Sigmoid colon (tissue), 7 donors: Measurements from ENCODE around the gene PADI2. TPM values are rescaled to one million over a fixed set of nuclear protein-coding genes. Genes with fewer than 3 reads are reported as not detected.
A peak's percentile ranks its signal among the peaks of the same experiment; 100 is the strongest.

Source experiments
- DNase-seq: peaks from one replicate; pipeline ENCODE4 v3.0.0-alpha.2; 2019
- H3K27ac ChIP-seq, 4 donors: fragments of 200-600 bp; sonication (generic); one replicate each; pipeline ENCODE4 v1.5.1; 2016 to 2019; ENCODE audit warnings: mild to moderate bottlenecking in 1 of 4
- H3K27me3 ChIP-seq, 3 donors: fragments of 200-600 bp; sonication (generic); one replicate each; pipeline ENCODE4 v1.5.1; 2019; ENCODE audit warnings: mild to moderate bottlenecking in 1 of 3
- H3K36me3 ChIP-seq, 4 donors: fragments of 200-600 bp; sonication (generic); one replicate each; pipeline ENCODE4 v1.5.1; 2016 to 2019
- H3K4me1 ChIP-seq, 4 donors: fragments of 200-600 bp; sonication (generic); one replicate each; pipeline ENCODE4 v1.5.1; 2017 to 2019
- H3K4me3 ChIP-seq, 4 donors: fragments of 200-600 bp; sonication (generic); one replicate each; pipeline ENCODE4 v1.5.1; 2017 to 2019; ENCODE audit warnings: mild to moderate bottlenecking in 2 of 4, moderate library complexity in 1 of 4
- H3K9me3 ChIP-seq, 4 donors: fragments of 200-600 bp in 3 of 4; sonication (generic) in 3 of 4; one replicate each; pipeline versions ENCODE4 v1.5.1 to v1.6.1; 2013 to 2019
- CTCF ChIP-seq, 4 experiments: fragments of 450-650 bp in 3 of 4; fragments of 200-600 bp in 1 of 4; IDR thresholded peaks; one replicate each; pipeline ENCODE4 v1.5.1; 2016 to 2019; ENCODE audit warnings: antibody characterized with exemption in 4 of 4, mild to moderate bottlenecking in 3 of 4, moderate library complexity in 2 of 4
- EP300 ChIP-seq, 4 donors: sonication (generic); formaldehyde crosslinking; IDR thresholded peaks; one replicate each; pipeline ENCODE4 v1.6.1; 2017; ENCODE audit warnings: antibody characterized with exemption in 4 of 4
- POLR2A ChIP-seq, 2 donors: fragments of 450-650 bp; IDR thresholded peaks; one replicate each; pipeline ENCODE4 v1.6.1; 2016; ENCODE audit warnings: antibody characterized with exemption in 2 of 2, mild to moderate bottlenecking in 2 of 2, moderate library complexity in 2 of 2
- POLR2AphosphoS5 ChIP-seq, 4 donors: sonication (generic); formaldehyde crosslinking; IDR thresholded peaks; one replicate each; pipeline ENCODE4 v1.6.1; 2017; ENCODE audit warnings: antibody characterized with exemption in 4 of 4
- WGBS, 2 donors: extraction: QIAGEN DNeasy Blood & Tissue Kit; methylation state at CpG; one replicate each; pipeline ENCODE4 v1.1.7; 2013; 5-methylcytosine and 5-hydroxymethylcytosine counted together
- intact Hi-C: fragments of 100-400 bp; cut with DNase I; formaldehyde crosslinking; loops from one replicate; pipeline ENCODE4 v1.15.1; 2023
- polyA plus RNA-seq, 3 donors: library from polyadenylated mRNA; stranded (reverse); fragments of 200-250 nt; gene quantifications; one replicate each; pipeline ENCODE4 v1.2.3, GENCODE V29; 2013
- total RNA-seq, 4 donors: library from RNA; depleted of rRNA; stranded (reverse); fragments of >200 nt; gene quantifications; one replicate each; pipeline ENCODE4 v1.1.0, GENCODE V29; 2016
- donor health status: healthy with polysubstance abuse.
- donor health status: Bipolar disorder and iron deficiency.
- donor health status: healthy.

The PADI2 gene
- total and polyA plus RNA-seq, 7 donors, result 0.27 to 169 (median 1.1) TPM

- Histone ChIP-seq H3K27ac (no peak overlapping the region), H3K27me3 (peaks cover 21 to 36% (median 35%) of the 10 kb centered on the region in 3 donors), H3K4me1 (peaks cover 0 to 31% (median 22%) of the 10 kb centered on the region in 4 donors), H3K4me3 (peak overlapping the region in 2 of 4 donors; percentile 13 to 37), H3K9me3 (no peaks in the 10 kb centered on the region), H3K36me3 (no peaks in the 10 kb centered on the region)
- TF ChIP-seq POLR2AphosphoS5 (IDR thresholded peaks at IDR 0.05) (no peak), CTCF (IDR thresholded peaks at IDR 0.05) (no peak), POLR2A (IDR thresholded peaks at IDR 0.05) (no peak), EP300 (IDR thresholded peaks at IDR 0.05) (no peak)
- intact Hi-C loops, result no loop called here
- DNase-seq, result no peak
- 4 to 7% methylated on average over 14 of the region's 14 CpGs for WGBS, 2 donors
Measured at GRCh38 chr1:17118706-17119075, 560 bp downstream of the PADI2 start.

- Histone ChIP-seq H3K4me1 (peaks cover 0 to 35% (median 26%) of the 10 kb centered on the region in 4 donors), H3K27ac (no peak overlapping the region), H3K4me3 (peak overlapping the region in 1 of 4 donors; percentile 13), H3K9me3 (no peaks in the 10 kb centered on the region), H3K27me3 (peaks cover 21 to 36% (median 35%) of the 10 kb centered on the region in 3 donors), H3K36me3 (no peaks in the 10 kb centered on the region)
- DNase-seq, result no peak
- TF ChIP-seq POLR2AphosphoS5 (IDR thresholded peaks at IDR 0.05), result no peak
- TF ChIP-seq CTCF (IDR thresholded peaks at IDR 0.05), result no peak
- TF ChIP-seq POLR2A (IDR thresholded peaks at IDR 0.05), result no peak
- no peak for TF ChIP-seq EP300 (IDR thresholded peaks at IDR 0.05)
- 15 to 49% methylated on average over 7 of the region's 7 CpGs for WGBS, 2 donors
- intact Hi-C loops, result no loop called here
Measured at GRCh38 chr1:17118268-17118667, 983 bp downstream of the PADI2 start.

- Histone ChIP-seq H3K27ac (peak overlapping the region in 1 of 4 donors; percentile 5), H3K27me3 (peaks cover 21 to 36% (median 35%) of the 10 kb centered on the region in 3 donors), H3K9me3 (no peaks in the 10 kb centered on the region), H3K4me3 (no peak overlapping the region), H3K36me3 (no peaks in the 10 kb centered on the region), H3K4me1 (peaks cover 0 to 33% (median 23%) of the 10 kb centered on the region in 4 donors)
- no peak for TF ChIP-seq POLR2A (IDR thresholded peaks at IDR 0.05)
- TF ChIP-seq CTCF (IDR thresholded peaks at IDR 0.05), result no peak
- TF ChIP-seq EP300 (IDR thresholded peaks at IDR 0.05), result no peak
- no peak for TF ChIP-seq POLR2AphosphoS5 (IDR thresholded peaks at IDR 0.05)
- no peak for DNase-seq
- WGBS, 2 donors, result 35 to 61% methylated on average over 16 of the region's 16 CpGs
- intact Hi-C loops, result no loop called here
Measured at GRCh38 chr1:17117451-17118265, 1.6 kb downstream of the PADI2 start.

- no peaks in the 10 kb centered on the region for H3K9me3 ChIP-seq
- H3K36me3 ChIP-seq, result no peaks in the 10 kb centered on the region
- DNase-seq, result no peak
- intact Hi-C loops, result no loop called here
- peaks cover 0 to 26% (median 22%) of the 10 kb centered on the region in 4 donors for H3K4me1 ChIP-seq
- TF ChIP-seq CTCF (IDR thresholded peaks at IDR 0.05) (no peak), POLR2A (IDR thresholded peaks at IDR 0.05) (no peak), EP300 (IDR thresholded peaks at IDR 0.05) (no peak), POLR2AphosphoS5 (IDR thresholded peaks at IDR 0.05) (no peak)
- 70 to 84% methylated on average over 1 of the region's 1 CpG for WGBS, 2 donors
- H3K27ac ChIP-seq, result no peak overlapping the region
- peaks cover 21 to 36% (median 35%) of the 10 kb centered on the region in 3 donors for H3K27me3 ChIP-seq
- no peak overlapping the region for H3K4me3 ChIP-seq
Measured at GRCh38 chr1:17116643-17117042, 2.6 kb downstream of the PADI2 start.
